ENCODE data around the gene IL3RA.
"Not testable (repeated sequence)": the region's sequence is repeated elsewhere in the genome, so short reads cannot be mapped to it uniquely, and the experiment has no call there.

Gene IL3RA

GRCh38 chrX:1419545-1420355, 83.2 kb downstream of the IL3RA start:
- no peak overlapping the region for H3K27ac ChIP-seq (ENCODE audit: low read length)
- peaks cover 22 to 73% of the 10 kb centered on the region in 2 donors for H3K36me3 ChIP-seq (ENCODE audit: control insufficient read depth in 1 of 2, insufficient read depth in 2 of 2, low read length in 2 of 2)

GRCh38 chrX:1420371-1420770, 83.8 kb downstream of the IL3RA start:
- H3K4me3 ChIP-seq (ENCODE audit: low read depth in 1 of 2, low read length in 2 of 2) = no peak overlapping the region
- peaks cover 27 to 79% of the 10 kb centered on the region in 2 donors for H3K36me3 ChIP-seq (ENCODE audit: control insufficient read depth in 1 of 2, insufficient read depth in 2 of 2, low read length in 2 of 2)
- H3K9me3 ChIP-seq (ENCODE audit: control insufficient read depth in 1 of 2, low read length in 2 of 2) = peaks cover 0 to 17% of the 10 kb centered on the region in 2 donors
- H3K27ac ChIP-seq (ENCODE audit: low read length) = no peak overlapping the region
- no peaks in the 10 kb centered on the region for H3K27me3 ChIP-seq (ENCODE audit: low read depth, low read length)
- no peaks in the 10 kb centered on the region for H3K4me1 ChIP-seq (ENCODE audit: control insufficient read depth in 1 of 2, insufficient read depth in 2 of 2, low read length in 2 of 2)

More at GRCh38 chrX:1419545-1420355, 83.2 kb downstream of the IL3RA start:
- H3K4me3 ChIP-seq (ENCODE audit: low read depth in 1 of 2, low read length in 2 of 2) = no peak overlapping the region
- peaks cover 0 to 17% of the 10 kb centered on the region in 2 donors for H3K9me3 ChIP-seq (ENCODE audit: control insufficient read depth in 1 of 2, low read length in 2 of 2)
- H3K4me1 ChIP-seq (ENCODE audit: control insufficient read depth in 1 of 2, insufficient read depth in 2 of 2, low read length in 2 of 2) = no peaks in the 10 kb centered on the region
- H3K27me3 ChIP-seq (ENCODE audit: low read depth, low read length) = no peaks in the 10 kb centered on the region

- peaks cover 0 to 17% of the 10 kb centered on the region in 2 donors for H3K9me3 ChIP-seq (ENCODE audit: control insufficient read depth in 1 of 2, low read length in 2 of 2)
- no peaks in the 10 kb centered on the region for H3K4me1 ChIP-seq (ENCODE audit: control insufficient read depth in 1 of 2, insufficient read depth in 2 of 2, low read length in 2 of 2)
- H3K36me3 ChIP-seq (ENCODE audit: control insufficient read depth in 1 of 2, insufficient read depth in 2 of 2, low read length in 2 of 2) = peaks cover 25 to 80% of the 10 kb centered on the region in 2 donors
- H3K4me3 ChIP-seq (ENCODE audit: low read depth in 1 of 2, low read length in 2 of 2) = no peak overlapping the region
- H3K27ac ChIP-seq (ENCODE audit: low read length) = no peak overlapping the region
- H3K27me3 ChIP-seq (ENCODE audit: low read depth, low read length) = no peaks in the 10 kb centered on the region
Measured at GRCh38 chrX:1421433-1422134, 85.0 kb downstream of the IL3RA start.

- Histone ChIP-seq H3K4me3 (ENCODE audit: low read depth in 1 of 2, low read length in 2 of 2) (no peak overlapping the region), H3K36me3 (ENCODE audit: control insufficient read depth in 1 of 2, insufficient read depth in 2 of 2, low read length in 2 of 2) (peaks cover 25 to 77% of the 10 kb centered on the region in 2 donors), H3K27ac (ENCODE audit: low read length) (no peak overlapping the region), H3K27me3 (ENCODE audit: low read depth, low read length) (no peaks in the 10 kb centered on the region), H3K9me3 (ENCODE audit: control insufficient read depth in 1 of 2, low read length in 2 of 2) (peaks cover 0 to 17% of the 10 kb centered on the region in 2 donors), H3K4me1 (ENCODE audit: control insufficient read depth in 1 of 2, insufficient read depth in 2 of 2, low read length in 2 of 2) (no peaks in the 10 kb centered on the region)
Measured at GRCh38 chrX:1422135-1422465, 85.5 kb downstream of the IL3RA start.

GRCh38 chrX:1423215-1423614, 86.6 kb downstream of the IL3RA start:
- Histone ChIP-seq H3K4me3 (ENCODE audit: low read depth in 1 of 2, low read length in 2 of 2) (no peak overlapping the region), H3K4me1 (ENCODE audit: control insufficient read depth in 1 of 2, insufficient read depth in 2 of 2, low read length in 2 of 2) (no peaks in the 10 kb centered on the region), H3K36me3 (ENCODE audit: control insufficient read depth in 1 of 2, insufficient read depth in 2 of 2, low read length in 2 of 2) (peaks cover 18 to 75% of the 10 kb centered on the region in 2 donors), H3K27me3 (ENCODE audit: low read depth, low read length) (no peaks in the 10 kb centered on the region), H3K9me3 (ENCODE audit: control insufficient read depth in 1 of 2, low read length in 2 of 2) (peaks cover 0 to 16% of the 10 kb centered on the region in 2 donors), H3K27ac (ENCODE audit: low read length) (no peak overlapping the region)

GRCh38 chrX:1424147-1424851, 87.7 kb downstream of the IL3RA start:
- Histone ChIP-seq H3K27ac (ENCODE audit: low read length) (no peak overlapping the region), H3K9me3 (ENCODE audit: control insufficient read depth in 1 of 2, low read length in 2 of 2) (peaks cover 0 to 13% of the 10 kb centered on the region in 2 donors), H3K27me3 (ENCODE audit: low read depth, low read length) (no peaks in the 10 kb centered on the region), H3K4me1 (ENCODE audit: control insufficient read depth in 1 of 2, insufficient read depth in 2 of 2, low read length in 2 of 2) (no peaks in the 10 kb centered on the region), H3K4me3 (ENCODE audit: low read depth in 1 of 2, low read length in 2 of 2) (no peak overlapping the region), H3K36me3 (ENCODE audit: control insufficient read depth in 1 of 2, insufficient read depth in 2 of 2, low read length in 2 of 2) (peaks cover 14 to 64% of the 10 kb centered on the region in 2 donors)

- H3K27ac ChIP-seq (ENCODE audit: low read length) = no peak overlapping the region
- no peaks in the 10 kb centered on the region for H3K27me3 ChIP-seq (ENCODE audit: low read depth, low read length)
- H3K36me3 ChIP-seq (ENCODE audit: control insufficient read depth in 1 of 2, insufficient read depth in 2 of 2, low read length in 2 of 2) = peaks cover 14 to 58% of the 10 kb centered on the region in 2 donors
- H3K9me3 ChIP-seq (ENCODE audit: control insufficient read depth in 1 of 2, low read length in 2 of 2) = peaks cover 0 to 13% of the 10 kb centered on the region in 2 donors
- no peaks in the 10 kb centered on the region for H3K4me1 ChIP-seq (ENCODE audit: control insufficient read depth in 1 of 2, insufficient read depth in 2 of 2, low read length in 2 of 2)
- no peak overlapping the region for H3K4me3 ChIP-seq (ENCODE audit: low read depth in 1 of 2, low read length in 2 of 2)
Measured at GRCh38 chrX:1425381-1425780, 88.8 kb downstream of the IL3RA start.

GRCh38 chrX:1426321-1426720, 89.7 kb downstream of the IL3RA start:
- Histone ChIP-seq H3K9me3 (ENCODE audit: control insufficient read depth in 1 of 2, low read length in 2 of 2) (peaks cover 0 to 13% of the 10 kb centered on the region in 2 donors), H3K36me3 (ENCODE audit: control insufficient read depth in 1 of 2, insufficient read depth in 2 of 2, low read length in 2 of 2) (peaks cover 11 to 52% of the 10 kb centered on the region in 2 donors)
- not testable (repeated sequence) for H3K4me1 ChIP-seq (ENCODE audit: control insufficient read depth in 1 of 2, insufficient read depth in 2 of 2, low read length in 2 of 2); H3K27me3 ChIP-seq (ENCODE audit: low read depth, low read length); H3K27ac ChIP-seq (ENCODE audit: low read length); H3K4me3 ChIP-seq (ENCODE audit: low read depth in 1 of 2, low read length in 2 of 2)

- Histone ChIP-seq H3K9me3 (ENCODE audit: control insufficient read depth in 1 of 2, low read length in 2 of 2) (no peaks in the 10 kb centered on the region), H3K4me3 (ENCODE audit: low read depth in 1 of 2, low read length in 2 of 2) (no peak overlapping the region), H3K4me1 (ENCODE audit: control insufficient read depth in 1 of 2, insufficient read depth in 2 of 2, low read length in 2 of 2) (no peaks in the 10 kb centered on the region), H3K36me3 (ENCODE audit: control insufficient read depth in 1 of 2, insufficient read depth in 2 of 2, low read length in 2 of 2) (peaks cover 7 to 43% of the 10 kb centered on the region in 2 donors), H3K27me3 (ENCODE audit: low read depth, low read length) (no peaks in the 10 kb centered on the region), H3K27ac (ENCODE audit: low read length) (no peak overlapping the region)
Measured at GRCh38 chrX:1427756-1428155, 91.2 kb downstream of the IL3RA start.

GRCh38 chrX:1430451-1430850, 93.9 kb downstream of the IL3RA start:
- Histone ChIP-seq H3K27me3 (ENCODE audit: low read depth, low read length) (no peaks in the 10 kb centered on the region), H3K36me3 (ENCODE audit: control insufficient read depth in 1 of 2, insufficient read depth in 2 of 2, low read length in 2 of 2) (peaks cover 5 to 43% of the 10 kb centered on the region in 2 donors), H3K4me1 (ENCODE audit: control insufficient read depth in 1 of 2, insufficient read depth in 2 of 2, low read length in 2 of 2) (no peaks in the 10 kb centered on the region), H3K9me3 (ENCODE audit: control insufficient read depth in 1 of 2, low read length in 2 of 2) (no peaks in the 10 kb centered on the region), H3K27ac (ENCODE audit: low read length) (no peak overlapping the region), H3K4me3 (ENCODE audit: low read depth in 1 of 2, low read length in 2 of 2) (no peak overlapping the region)
